ENCODE results near the gene LRRC4B.
"Not testable (repeated sequence)": the region's sequence is repeated elsewhere in the genome, so short reads cannot be mapped to it uniquely, and the experiment has no call there.

The LRRC4B gene

GRCh38 chr19:50551715-50552187, 16.5 kb downstream of the LRRC4B start:
- no peak for DNase-seq

DNA sequence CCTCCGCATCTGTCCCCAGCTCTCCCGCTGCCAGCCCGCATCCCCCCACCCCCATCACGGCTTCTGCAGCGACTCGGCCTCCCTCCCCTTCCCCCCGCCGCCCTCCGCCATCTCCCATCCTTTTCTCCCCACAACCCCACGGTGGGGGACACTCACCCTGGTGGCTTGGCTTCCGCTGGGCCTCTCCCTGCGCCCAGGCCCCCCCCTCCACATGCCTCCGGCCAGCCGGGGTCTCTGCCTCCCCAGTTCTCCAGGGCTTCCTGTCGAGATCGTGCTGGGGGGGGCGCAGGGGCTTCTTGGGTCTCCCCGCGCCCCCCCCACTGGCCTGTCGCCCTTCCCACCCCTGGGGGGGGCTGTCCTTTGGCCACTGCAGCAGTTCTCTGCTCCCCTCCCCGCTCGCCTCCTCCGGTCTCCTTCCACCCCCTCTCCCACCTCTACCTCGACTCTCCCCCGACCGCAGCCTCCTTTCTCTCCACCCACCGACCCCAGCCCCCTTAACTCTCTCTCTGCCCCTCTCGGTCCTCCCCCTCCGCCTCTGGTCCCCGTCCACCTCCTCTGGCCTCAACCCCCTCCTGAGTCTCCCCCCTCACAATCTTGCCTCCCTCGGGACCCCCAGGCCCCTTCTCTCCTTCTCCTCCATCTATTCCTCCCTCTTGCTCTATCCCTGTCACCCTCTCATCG, 17.1 kb downstream of the LRRC4B start:
- DNase-seq: no peak

- DNase-seq: no peak
These were observed 17.7 kb downstream of the LRRC4B start for GRCh38 chr19:50550594-50550966.

DNA sequence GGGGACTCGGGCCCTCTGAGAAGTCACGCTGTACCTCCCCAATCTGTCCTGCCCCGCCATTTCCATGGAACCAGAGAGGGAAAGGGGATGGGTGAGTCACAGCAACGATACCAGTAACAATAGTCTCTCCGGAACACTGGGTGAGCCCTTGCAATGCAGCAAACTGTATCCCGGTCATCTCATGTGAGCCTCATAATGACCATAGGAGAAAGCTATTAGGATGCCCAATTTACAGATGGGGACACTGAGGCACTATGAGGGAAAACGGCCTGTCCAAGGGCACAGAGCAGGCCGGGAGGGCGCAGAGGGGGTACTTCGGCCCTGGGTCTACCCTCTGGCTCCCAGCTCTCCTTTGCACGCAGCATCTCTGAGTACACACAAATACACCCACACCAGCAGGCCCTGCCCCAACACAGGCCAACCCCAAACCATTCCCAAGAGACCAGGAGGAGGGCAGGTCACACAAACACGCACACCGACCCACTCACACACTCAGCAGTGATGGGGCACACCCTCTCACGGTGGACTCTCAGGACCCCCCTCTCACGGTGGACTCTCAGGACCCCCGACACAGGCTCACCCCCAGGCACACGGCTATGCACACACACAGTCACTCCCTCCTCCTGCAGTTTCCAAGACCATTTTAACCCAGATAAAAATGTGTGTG, 18.2 kb downstream of the LRRC4B start:
- no peak for DNase-seq

DNA sequence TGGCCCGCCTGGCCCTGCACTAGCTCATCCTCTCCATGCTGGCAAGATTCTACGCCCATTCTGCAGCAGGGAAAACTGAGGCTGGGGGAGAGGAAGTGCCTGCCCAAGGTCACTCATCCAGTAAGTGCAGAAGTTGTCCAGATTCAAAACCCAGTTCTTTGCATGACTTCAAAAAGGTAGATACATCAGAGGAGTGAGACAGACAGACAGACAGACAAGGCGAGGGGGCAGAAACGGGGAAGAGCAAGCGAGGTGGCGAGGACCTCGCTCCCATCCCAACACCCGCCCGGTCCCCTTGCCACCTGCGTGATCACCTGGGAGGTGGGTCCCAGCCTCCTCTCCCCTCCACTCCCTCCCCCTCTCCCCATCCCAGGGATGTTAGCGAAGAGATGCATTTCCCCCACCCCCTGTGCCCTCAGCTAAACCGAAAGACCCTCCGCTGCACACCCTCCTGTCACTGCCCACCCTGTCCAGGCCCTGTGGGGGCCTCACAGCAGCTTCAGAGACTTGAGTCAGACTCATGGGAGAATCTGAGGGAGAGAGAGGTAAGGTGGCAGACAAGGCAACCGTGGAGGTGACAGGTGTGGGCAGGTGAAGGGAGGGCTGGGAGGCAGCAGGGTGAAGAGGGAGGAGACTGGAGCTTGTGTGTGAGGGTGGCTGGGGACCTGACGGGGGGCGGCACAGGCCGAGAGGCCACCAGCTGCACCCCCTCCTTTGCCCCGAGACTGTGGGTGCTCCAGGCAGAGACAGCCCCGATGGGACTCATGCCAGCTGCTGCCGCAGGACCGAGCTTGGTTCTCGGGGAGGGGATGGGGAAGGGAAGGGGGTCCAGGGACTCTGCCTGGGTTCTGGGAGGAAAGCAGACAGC, 18.9 kb downstream of the LRRC4B start:
- DNase-seq: no peak

- no peak for DNase-seq
These were observed 19.8 kb downstream of the LRRC4B start for GRCh38 chr19:50548191-50549058.

- no peak for DNase-seq
These were observed 20.6 kb downstream of the LRRC4B start for GRCh38 chr19:50547385-50548190.

DNA sequence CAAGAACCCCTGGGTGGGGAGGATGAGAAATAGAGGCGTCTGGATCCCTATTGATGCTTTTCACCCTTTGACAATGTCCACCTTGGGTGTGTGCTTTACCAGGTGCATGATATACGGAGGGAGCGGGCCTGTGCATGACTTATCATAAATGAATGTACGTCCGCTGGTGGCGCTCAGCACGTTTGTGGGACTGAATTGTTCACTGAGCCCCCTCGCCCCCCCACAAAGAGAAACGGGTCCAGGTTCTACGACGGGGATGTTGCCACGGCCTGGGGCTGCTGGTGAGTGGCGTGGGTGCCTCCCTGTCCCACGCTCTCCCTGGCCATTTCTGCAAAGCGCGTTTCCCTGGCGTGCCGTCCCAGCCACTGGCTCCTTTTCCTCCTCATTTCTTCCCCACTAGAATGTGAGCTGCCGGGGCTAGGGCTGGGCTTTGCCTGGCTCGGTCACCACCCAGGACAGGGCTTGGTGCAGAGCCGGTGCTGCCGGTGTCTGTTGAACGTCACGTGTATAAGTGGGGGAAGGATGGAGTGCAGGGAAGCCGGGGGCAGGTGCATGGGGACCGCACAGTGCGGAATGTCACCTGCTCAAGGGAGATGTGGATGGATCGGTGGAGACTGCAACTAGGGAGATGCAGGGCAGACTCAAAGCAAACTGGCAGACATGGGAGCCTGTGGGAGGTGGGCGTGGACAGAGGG, 21.6 kb downstream of the LRRC4B start:
- DNase-seq: no peak

DNA sequence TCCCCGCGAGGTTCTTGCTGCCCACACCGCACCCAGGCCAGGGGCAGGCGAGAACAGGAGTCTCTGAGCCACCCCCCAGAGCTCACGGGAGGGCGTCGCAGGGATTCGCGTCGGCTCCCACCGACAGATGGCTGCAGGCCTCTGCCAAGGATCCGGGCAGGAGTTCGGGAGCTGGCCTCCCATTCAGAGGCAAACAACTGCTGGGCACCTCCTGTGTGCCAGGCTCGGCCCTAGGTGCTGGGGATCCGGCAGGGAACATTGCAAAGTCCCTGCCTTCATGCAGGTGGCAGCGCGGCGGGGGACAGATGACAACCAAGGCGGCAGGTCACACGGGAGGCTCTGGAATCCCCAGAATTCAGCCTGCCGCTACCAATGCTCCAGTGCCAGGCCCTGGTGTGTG, 25.3 kb downstream of the LRRC4B start:
- no peak for DNase-seq

- DNase-seq: no peak
These were observed 30.4 kb downstream of the LRRC4B start for GRCh38 chr19:50537769-50538230.

DNA sequence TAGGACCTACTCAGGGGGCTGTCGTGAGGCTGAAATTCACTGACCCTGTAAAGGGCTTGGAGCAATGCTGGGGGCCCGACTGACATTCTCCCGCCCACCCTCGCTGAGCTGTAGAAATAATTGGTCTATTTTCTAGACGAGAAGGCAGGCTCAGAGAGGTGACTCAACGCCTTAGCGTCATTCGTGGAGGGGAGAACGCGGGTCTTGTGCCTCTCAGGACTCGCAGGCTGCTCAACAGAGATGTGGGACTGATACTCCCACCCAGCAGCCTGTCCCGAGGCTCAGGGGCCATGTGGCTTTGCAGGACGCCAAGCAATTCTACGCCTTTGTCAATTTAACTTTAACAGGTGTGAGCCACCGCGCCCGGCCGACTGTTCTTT, 30.9 kb downstream of the LRRC4B start:
- DNase-seq: no peak

- no peak for DNase-seq
These were observed 31.5 kb downstream of the LRRC4B start for GRCh38 chr19:50536662-50537305.

DNA sequence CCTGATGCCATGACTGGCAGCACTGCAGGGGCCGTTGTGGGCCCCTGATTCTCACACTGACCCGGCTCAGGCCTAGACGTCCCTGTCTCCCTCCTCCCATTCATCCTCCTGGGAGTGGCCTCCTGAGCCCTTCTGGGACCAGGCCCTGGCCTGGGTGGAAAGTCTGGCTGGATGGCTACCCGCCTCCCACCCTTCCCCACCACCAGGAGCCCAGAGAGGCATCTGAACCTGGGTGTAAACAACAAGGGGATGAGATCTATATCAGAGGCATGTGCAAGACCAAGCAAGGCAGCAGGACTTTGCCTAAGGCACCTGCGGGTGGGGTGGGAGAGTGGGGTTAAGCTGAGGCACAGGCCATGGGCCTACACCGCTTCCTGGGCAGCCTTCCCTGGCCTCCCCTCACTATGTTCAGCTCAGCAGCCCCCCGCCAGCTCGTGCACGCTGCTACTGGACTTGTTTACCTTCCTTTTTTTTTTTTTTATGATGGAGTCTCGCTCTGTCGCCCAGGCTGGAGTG, 32.5 kb downstream of the LRRC4B start:
- DNase-seq: no peak

GRCh38 chr19:50534478-50534877, 33.8 kb downstream of the LRRC4B start:
- no peak for DNase-seq

- DNase-seq: no peak
These were observed 35.3 kb downstream of the LRRC4B start for GRCh38 chr19:50532952-50533351.

GRCh38 chr19:50531171-50531612, 37.0 kb downstream of the LRRC4B start:
- DNase-seq: no peak

DNA sequence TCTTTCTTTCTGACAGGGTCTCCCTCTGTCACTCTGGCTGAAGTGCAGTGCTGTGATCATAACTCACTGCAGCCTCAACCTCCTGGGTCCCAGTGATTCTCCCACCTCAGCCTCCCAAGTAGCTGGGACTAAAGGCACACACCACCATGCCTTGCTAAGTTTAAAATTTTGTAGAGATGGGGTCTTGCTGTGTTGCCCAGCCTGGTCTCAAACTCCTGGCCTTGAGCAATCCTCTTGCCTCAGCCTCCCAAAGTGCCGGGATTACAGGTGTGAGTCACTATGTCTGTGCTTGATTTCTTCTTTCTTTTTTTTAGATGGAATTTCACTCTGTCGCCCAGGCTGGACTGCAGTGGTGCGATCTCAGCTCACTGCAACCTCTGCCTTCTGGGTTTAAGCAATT, 40.2 kb downstream of the LRRC4B start:
- not testable (repeated sequence) for DNase-seq

DNA sequence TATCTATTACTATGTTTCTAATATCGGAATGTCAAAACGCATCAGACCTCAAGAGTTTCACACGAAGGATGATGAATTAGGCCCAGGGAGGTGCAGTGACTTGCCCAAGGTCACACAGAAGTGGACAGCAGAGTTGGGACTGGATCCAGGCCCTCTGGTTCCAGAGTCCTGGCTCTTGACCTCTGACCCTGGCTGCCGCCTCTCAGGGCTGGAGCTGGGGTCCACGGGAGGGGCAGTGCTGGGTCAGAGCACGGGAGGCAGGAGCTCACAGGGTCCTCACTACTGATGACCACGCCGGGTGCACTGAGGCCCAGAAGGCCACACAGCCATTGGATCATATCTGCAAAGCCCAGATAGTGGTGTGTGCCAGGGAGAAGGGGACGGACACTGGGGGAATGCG, 45.4 kb downstream of the LRRC4B start:
- DNase-seq: no peak

- no peak for DNase-seq
These were observed 47.3 kb downstream of the LRRC4B start for GRCh38 chr19:50520822-50521465.

Measured in DMS79 treated with DMSO at 0.1 percent for 48 hours (cell line).